SK-N-SH treated with all-trans-retinoic acid at 6 μM for 48 hours (cell line): ENCODE results near the gene SRRM2.

Source experiments
- ATAC-seq: fragments of 200-7000 bp; cut with Tn5 transposase; 3 replicates; pipeline ENCODE4 v1.9.1; 2020; ENCODE audit warnings: mild to moderate bottlenecking, moderate library complexity
- ARNTL ChIP-seq: fragments of 450-650 bp; formaldehyde crosslinking; IDR thresholded peaks from 2 replicates; pipeline ENCODE4 v1.5.0; 2020; ENCODE audit warnings: low read depth, mild to moderate bottlenecking, moderate library complexity, borderline replicate concordance
- BACH2 ChIP-seq: fragments of 250-450 bp; sonication (Bioruptor Pico); IDR thresholded peaks from 2 replicates; pipeline ENCODE4 v1.9.0; 2021; ENCODE audit warnings: mild to moderate bottlenecking, borderline replicate concordance
- CREB5 ChIP-seq: fragments of 250-450 bp; sonication (Bioruptor Pico); IDR thresholded peaks from 2 replicates; pipeline ENCODE4 v1.5.1; 2020; ENCODE audit warnings: low read depth, mild to moderate bottlenecking, moderate library complexity
- CSDC2 ChIP-seq: fragments of 250-450 bp; sonication (Bioruptor Pico); IDR thresholded peaks from 2 replicates; pipeline ENCODE4 v1.5.0; 2020; ENCODE audit warnings: mild to moderate bottlenecking, moderate library complexity
- CSRNP3 ChIP-seq: fragments of 250-450 bp; sonication (Bioruptor Pico); IDR thresholded peaks from 2 replicates; pipeline ENCODE4 v1.5.1; 2021; ENCODE audit warnings: mild to moderate bottlenecking, moderate library complexity
- ESRRG ChIP-seq: fragments of 250-450 bp; sonication (Bioruptor Pico); IDR thresholded peaks from 2 replicates; pipeline ENCODE4 v1.6.1; 2021; ENCODE audit warnings: mild to moderate bottlenecking
- GLIS3 ChIP-seq: fragments of 250-450 bp; sonication (Bioruptor Pico); IDR thresholded peaks from 2 replicates; pipeline ENCODE4 v1.5.0; 2020; ENCODE audit warnings: mild to moderate bottlenecking, moderate library complexity
- ISL1 ChIP-seq: fragments of 250-450 bp; sonication (Bioruptor Pico); IDR thresholded peaks from 2 replicates; pipeline ENCODE4 v2.1.2; 2022; ENCODE audit warnings: mild to moderate bottlenecking, moderate library complexity
- OSR1 ChIP-seq: fragments of 250-450 bp; sonication (Bioruptor Pico); IDR thresholded peaks from 2 replicates; pipeline ENCODE4 v1.8.0; 2022; ENCODE audit warnings: moderate library complexity, mild to moderate bottlenecking, inconsistent platforms
- POU6F1 ChIP-seq: fragments of 250-450 bp; sonication (Bioruptor Pico); IDR thresholded peaks from 2 replicates; pipeline ENCODE4 v1.8.0; 2021; ENCODE audit warnings: low read depth, mild to moderate bottlenecking, moderate library complexity, borderline replicate concordance
- PPARA ChIP-seq: fragments of 250-450 bp; sonication (Bioruptor Pico); IDR thresholded peaks from 2 replicates; pipeline ENCODE4 v1.5.0; 2020; ENCODE audit warnings: mild to moderate bottlenecking, borderline replicate concordance
- RARB ChIP-seq: fragments of 250-450 bp; sonication (Bioruptor Pico); IDR thresholded peaks from 2 replicates; pipeline ENCODE4 v1.8.0; 2021; ENCODE audit warnings: mild to moderate bottlenecking, moderate library complexity
- SNAI2 ChIP-seq: fragments of 250-450 bp; sonication (Bioruptor Pico); IDR thresholded peaks from 2 replicates; pipeline ENCODE4 v1.5.0; 2020; ENCODE audit warnings: mild to moderate bottlenecking, moderate library complexity
- TCF4 ChIP-seq: fragments of 250-450 bp; sonication (Bioruptor Pico); IDR thresholded peaks from 2 replicates; pipeline ENCODE4 v1.8.0; 2021; ENCODE audit warnings: mild to moderate bottlenecking, moderate library complexity, borderline replicate concordance
- TOX ChIP-seq: fragments of 250-450 bp; sonication (Bioruptor Pico); IDR thresholded peaks from 2 replicates; pipeline ENCODE4 v1.8.0; 2021; ENCODE audit warnings: mild to moderate bottlenecking, moderate library complexity, borderline replicate concordance
- ZC3H10 ChIP-seq: fragments of 250-450 bp; sonication (Bioruptor Pico); IDR thresholded peaks from 2 replicates; pipeline ENCODE4 v1.5.1; 2021; ENCODE audit warnings: mild to moderate bottlenecking, moderate library complexity
- ZFP3 ChIP-seq: fragments of 250-450 bp; sonication (Bioruptor Pico); IDR thresholded peaks from 2 replicates; pipeline ENCODE4 v1.5.0; 2020; ENCODE audit warnings: mild to moderate bottlenecking, moderate library complexity
- ZNF70 ChIP-seq: fragments of 450-650 bp; formaldehyde crosslinking; IDR thresholded peaks from 2 replicates; pipeline ENCODE4 v1.5.0; 2020; ENCODE audit warnings: mild to moderate bottlenecking, moderate library complexity
- TF ChIP-seq, protein P1 (sequence below): fragments of 250-450 bp; sonication (Bioruptor Pico); IDR thresholded peaks from 2 replicates; pipeline ENCODE4 v1.8.0; 2020; ENCODE audit warnings: mild to moderate bottlenecking, moderate library complexity, borderline replicate concordance
- TF ChIP-seq, protein P2 (sequence below): fragments of 250-450 bp; sonication (Bioruptor Pico); IDR thresholded peaks from 2 replicates; pipeline ENCODE4 v1.5.0; 2020; ENCODE audit warnings: mild to moderate bottlenecking, moderate library complexity

The SRRM2 gene

DNA sequence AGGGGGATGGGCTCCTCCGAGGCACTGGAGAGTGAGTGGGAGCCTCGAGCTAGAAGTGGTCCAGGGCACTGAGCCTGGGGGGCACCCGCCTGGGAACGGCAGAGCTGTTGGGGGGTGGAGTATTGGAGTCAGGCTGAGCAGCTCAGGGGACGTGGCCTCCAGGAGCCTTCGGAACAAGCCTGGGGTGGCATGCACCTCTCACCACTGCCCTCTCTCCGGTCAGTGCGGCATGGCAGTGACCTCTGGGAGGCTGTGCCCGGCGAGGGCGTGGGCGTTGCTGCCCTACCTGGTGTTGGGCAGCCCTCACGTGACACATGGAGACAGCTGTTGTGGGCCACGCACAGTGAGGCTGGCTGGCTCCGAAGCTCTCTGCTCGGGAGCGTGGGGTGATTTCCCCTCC is 46.4 kb upstream of the SRRM2 start:
- no peak for ATAC-seq
- TF ChIP-seq ESRRG (CRISPR knock-in tag) (no peak), ZC3H10 (CRISPR knock-in tag) (no peak), PPARA (no peak), ISL1 (CRISPR knock-in tag) (no peak), CREB5 (no peak)

GRCh38 chr16:2706611-2707311 is 45.7 kb upstream of the SRRM2 start:
- TF ChIP-seq RARB (CRISPR knock-in tag) = no peak
- TF ChIP-seq TCF4 (CRISPR knock-in tag) = no peak
- TF ChIP-seq, protein P1, sequence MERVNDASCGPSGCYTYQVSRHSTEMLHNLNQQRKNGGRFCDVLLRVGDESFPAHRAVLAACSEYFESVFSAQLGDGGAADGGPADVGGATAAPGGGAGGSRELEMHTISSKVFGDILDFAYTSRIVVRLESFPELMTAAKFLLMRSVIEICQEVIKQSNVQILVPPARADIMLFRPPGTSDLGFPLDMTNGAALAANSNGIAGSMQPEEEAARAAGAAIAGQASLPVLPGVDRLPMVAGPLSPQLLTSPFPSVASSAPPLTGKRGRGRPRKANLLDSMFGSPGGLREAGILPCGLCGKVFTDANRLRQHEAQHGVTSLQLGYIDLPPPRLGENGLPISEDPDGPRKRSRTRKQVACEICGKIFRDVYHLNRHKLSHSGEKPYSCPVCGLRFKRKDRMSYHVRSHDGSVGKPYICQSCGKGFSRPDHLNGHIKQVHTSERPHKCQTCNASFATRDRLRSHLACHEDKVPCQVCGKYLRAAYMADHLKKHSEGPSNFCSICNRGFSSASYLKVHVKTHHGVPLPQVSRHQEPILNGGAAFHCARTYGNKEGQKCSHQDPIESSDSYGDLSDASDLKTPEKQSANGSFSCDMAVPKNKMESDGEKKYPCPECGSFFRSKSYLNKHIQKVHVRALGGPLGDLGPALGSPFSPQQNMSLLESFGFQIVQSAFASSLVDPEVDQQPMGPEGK = no peak
- TF ChIP-seq SNAI2 (CRISPR knock-in tag) = no peak
- no peak for TF ChIP-seq BACH2 (CRISPR knock-in tag)
- TF ChIP-seq CREB5 = no peak
- TF ChIP-seq ZC3H10 (CRISPR knock-in tag) = no peak
- TF ChIP-seq ESRRG (CRISPR knock-in tag) = no peak
- TF ChIP-seq ZFP3 = no peak
- no peak for TF ChIP-seq GLIS3 (CRISPR knock-in tag)
- TF ChIP-seq, protein P2, sequence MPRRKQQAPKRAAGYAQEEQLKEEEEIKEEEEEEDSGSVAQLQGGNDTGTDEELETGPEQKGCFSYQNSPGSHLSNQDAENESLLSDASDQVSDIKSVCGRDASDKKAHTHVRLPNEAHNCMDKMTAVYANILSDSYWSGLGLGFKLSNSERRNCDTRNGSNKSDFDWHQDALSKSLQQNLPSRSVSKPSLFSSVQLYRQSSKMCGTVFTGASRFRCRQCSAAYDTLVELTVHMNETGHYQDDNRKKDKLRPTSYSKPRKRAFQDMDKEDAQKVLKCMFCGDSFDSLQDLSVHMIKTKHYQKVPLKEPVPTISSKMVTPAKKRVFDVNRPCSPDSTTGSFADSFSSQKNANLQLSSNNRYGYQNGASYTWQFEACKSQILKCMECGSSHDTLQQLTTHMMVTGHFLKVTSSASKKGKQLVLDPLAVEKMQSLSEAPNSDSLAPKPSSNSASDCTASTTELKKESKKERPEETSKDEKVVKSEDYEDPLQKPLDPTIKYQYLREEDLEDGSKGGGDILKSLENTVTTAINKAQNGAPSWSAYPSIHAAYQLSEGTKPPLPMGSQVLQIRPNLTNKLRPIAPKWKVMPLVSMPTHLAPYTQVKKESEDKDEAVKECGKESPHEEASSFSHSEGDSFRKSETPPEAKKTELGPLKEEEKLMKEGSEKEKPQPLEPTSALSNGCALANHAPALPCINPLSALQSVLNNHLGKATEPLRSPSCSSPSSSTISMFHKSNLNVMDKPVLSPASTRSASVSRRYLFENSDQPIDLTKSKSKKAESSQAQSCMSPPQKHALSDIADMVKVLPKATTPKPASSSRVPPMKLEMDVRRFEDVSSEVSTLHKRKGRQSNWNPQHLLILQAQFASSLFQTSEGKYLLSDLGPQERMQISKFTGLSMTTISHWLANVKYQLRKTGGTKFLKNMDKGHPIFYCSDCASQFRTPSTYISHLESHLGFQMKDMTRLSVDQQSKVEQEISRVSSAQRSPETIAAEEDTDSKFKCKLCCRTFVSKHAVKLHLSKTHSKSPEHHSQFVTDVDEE = no peak
- TF ChIP-seq CSDC2 = no peak
- TF ChIP-seq ZNF70 (CRISPR knock-in tag) = no peak
- no peak for TF ChIP-seq OSR1 (CRISPR knock-in tag)
- TF ChIP-seq POU6F1 (CRISPR knock-in tag) = no peak
- TF ChIP-seq ISL1 (CRISPR knock-in tag) = no peak
- ATAC-seq = no peak

- ATAC-seq = no peak
Measured at GRCh38 chr16:2707368-2708289, 44.8 kb upstream of the SRRM2 start.

GRCh38 chr16:2708290-2708639 is 44.2 kb upstream of the SRRM2 start:
- TF ChIP-seq OSR1 (CRISPR knock-in tag) (no peak), BACH2 (CRISPR knock-in tag) (no peak), ZC3H10 (CRISPR knock-in tag) (no peak), ARNTL (CRISPR knock-in tag) (no peak), ZFP3 (no peak), TOX (CRISPR knock-in tag) (no peak), PPARA (no peak), CSRNP3 (CRISPR knock-in tag) (no peak), TCF4 (CRISPR knock-in tag) (no peak), CREB5 (no peak), ESRRG (CRISPR knock-in tag) (no peak)
- TF ChIP-seq, protein P1 = no peak

More at GRCh38 chr16:2707368-2708289, 44.8 kb upstream of the SRRM2 start:
- no peak for TF ChIP-seq CSDC2

More at GRCh38 chr16:2708290-2708639, 44.2 kb upstream of the SRRM2 start:
- no peak for ATAC-seq
